ENCODE results near the gene TBC1D10B. TPM values are rescaled to one million over a fixed set of nuclear protein-coding genes. Genes with fewer than 3 reads are reported as not detected.

TBC1D10B gene, protein sequence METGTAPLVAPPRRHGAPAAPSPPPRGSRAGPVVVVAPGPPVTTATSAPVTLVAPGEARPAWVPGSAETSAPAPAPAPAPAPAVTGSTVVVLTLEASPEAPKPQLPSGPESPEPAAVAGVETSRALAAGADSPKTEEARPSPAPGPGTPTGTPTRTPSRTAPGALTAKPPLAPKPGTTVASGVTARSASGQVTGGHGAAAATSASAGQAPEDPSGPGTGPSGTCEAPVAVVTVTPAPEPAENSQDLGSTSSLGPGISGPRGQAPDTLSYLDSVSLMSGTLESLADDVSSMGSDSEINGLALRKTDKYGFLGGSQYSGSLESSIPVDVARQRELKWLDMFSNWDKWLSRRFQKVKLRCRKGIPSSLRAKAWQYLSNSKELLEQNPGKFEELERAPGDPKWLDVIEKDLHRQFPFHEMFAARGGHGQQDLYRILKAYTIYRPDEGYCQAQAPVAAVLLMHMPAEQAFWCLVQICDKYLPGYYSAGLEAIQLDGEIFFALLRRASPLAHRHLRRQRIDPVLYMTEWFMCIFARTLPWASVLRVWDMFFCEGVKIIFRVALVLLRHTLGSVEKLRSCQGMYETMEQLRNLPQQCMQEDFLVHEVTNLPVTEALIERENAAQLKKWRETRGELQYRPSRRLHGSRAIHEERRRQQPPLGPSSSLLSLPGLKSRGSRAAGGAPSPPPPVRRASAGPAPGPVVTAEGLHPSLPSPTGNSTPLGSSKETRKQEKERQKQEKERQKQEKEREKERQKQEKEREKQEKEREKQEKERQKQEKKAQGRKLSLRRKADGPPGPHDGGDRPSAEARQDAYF
- 26.9 and 46.8 TPM in 2 replicates for total RNA-seq

DNA sequence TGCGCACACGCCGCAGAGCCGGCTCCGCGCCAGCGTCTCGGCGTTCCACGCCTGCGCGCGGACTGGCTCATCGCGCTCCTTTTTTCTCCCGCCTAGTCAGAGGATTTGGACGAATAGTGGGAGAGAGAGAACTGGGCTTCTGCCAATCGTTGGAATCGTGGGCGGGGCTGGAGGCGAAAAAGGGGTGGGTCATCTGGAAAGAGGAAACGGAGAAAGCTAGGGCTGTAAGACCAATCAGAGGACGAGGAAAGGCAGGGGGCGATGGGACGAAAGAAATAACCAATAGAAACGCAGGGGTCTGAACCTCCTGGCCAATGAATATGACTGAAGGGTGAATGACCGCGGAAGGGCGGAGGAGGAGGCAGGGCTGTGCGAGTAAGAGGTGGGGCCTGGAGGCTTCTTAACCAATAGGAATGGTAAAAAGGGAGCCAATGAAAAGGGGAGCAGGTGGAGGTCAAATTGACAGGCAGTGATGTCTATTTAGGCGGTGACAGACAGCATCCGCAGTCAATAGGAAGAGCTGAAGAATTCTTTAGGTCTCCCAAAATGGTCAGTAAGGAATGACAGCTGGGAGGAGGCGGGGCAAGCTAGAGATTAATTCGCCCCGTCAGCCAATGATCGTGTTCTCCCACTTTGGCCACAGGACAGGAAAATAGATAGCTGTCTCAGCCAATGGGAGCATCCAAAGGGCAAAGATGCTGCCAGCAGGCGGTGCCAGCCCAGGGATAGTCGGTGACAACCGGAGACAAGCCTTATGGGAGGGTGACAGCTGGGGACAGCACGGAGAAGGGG is at the start of gene TBC1D10B:
TSS of gene TBC1D10B (minus strand) at position 39 of the 792 bp plus-strand sequence. CDS start 311 bp downstream, outside the sequence.
- peak; percentile 100 for DNase-seq (ENCODE audit: low read depth)

DNA sequence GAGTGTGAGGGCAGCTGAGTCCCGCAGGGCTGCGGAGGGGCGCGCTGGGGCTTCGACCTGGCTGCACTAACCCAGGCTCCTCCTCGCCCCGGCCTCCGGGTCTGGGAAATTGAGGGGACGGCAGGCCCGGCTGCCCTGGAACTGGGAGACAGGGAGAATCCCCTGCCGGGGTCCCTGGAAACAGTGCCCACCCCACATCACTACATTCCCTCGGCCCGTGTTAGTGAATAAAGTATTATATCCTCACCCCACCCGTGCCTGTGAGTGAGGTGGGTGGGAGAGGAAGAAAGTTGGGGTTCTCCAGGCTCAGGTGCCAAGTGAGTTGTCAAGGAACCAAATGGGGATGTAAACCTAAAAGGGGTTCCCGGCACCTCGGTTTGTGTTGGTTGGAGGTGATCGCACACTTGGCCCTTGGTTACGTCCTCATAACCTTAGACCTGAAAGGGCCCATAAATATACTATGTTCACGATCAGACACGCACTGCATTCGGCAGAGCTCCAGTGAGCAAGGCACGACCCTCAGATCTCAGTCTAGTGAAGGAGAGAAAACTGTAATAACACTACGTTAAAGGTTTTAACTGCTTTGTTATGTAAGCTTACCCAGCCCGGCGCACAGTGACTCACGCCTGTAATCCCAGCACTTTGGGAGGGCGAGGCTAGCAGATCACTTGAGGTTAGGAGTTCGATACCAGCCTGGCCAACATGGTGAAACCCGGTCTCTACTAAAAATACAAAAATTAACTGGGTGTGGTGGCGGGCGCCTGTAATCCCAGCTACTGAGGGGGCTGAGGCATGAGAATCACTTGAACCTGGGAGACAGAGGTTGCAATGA is 48.3 kb upstream of the TBC1D10B start:
- DNase-seq (ENCODE audit: low read depth) = no peak

DNA sequence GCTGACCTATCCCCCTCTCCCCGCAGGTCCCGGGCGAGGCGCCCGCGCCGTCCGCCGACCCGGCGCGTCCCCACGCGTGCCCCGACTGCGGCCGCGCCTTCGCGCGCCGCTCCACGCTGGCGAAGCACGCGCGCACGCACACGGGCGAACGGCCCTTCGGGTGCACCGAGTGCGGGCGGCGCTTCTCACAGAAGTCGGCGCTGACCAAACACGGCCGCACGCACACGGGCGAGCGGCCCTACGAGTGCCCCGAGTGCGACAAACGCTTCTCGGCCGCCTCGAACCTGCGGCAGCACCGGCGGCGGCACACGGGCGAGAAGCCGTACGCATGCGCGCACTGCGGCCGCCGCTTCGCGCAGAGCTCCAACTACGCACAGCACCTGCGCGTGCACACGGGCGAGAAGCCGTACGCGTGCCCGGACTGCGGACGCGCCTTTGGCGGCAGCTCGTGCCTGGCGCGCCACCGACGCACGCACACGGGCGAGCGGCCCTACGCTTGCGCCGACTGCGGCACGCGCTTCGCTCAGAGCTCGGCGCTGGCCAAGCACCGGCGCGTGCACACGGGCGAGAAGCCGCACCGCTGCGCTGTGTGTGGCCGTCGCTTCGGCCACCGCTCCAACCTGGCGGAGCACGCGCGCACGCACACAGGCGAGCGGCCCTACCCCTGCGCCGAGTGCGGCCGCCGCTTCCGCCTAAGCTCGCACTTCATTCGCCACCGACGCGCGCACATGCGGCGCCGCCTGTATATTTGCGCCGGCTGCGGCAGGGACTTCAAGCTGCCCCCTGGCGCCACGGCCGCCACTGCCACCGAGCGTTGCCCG is 47.4 kb upstream of the TBC1D10B start:
- DNase-seq (ENCODE audit: low read depth) = peak; percentile 60

DNA sequence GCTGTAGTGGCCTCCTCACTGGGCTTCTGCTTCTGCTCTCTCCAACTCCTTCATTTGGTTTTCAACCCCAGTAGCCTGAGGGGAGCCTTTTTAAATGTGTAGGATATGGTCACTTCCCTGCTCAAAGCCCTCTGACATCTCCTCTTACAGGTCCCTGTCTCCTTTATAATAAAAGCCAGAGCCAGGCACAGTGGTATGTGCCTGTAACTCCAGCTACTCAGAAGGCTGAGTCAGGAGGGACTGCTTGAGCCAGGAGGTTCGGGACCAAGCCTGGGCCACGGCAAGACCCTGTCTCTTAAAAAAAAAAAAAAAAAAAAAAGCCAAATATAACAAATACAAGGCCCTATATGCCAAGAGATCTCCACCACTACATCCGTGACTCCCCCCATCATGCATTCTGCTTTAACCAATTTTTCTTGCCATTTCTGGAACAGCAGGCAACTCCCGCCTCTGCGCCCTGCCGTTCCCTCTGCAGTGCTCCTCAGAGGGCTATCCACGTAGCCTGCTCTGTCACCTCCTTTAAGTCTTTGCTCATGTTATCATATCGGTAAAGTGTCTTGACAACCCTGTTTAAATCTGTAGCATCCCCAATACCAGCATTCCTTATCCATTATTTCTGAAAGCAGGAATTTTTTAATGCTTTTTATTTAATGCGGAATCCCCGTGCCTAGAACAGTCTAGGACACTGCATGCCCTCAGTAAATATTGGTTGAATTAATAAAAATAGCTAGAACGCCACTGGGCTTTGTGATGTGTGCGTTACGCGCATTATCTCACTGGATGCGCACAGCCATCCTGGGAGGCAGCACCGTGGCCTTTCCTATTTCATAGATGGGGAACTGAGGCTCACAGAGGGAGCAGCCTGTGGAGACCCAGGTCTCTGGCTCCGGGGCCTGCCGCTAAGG is 46.6 kb upstream of the TBC1D10B start:
- DNase-seq (ENCODE audit: low read depth) = no peak

DNA sequence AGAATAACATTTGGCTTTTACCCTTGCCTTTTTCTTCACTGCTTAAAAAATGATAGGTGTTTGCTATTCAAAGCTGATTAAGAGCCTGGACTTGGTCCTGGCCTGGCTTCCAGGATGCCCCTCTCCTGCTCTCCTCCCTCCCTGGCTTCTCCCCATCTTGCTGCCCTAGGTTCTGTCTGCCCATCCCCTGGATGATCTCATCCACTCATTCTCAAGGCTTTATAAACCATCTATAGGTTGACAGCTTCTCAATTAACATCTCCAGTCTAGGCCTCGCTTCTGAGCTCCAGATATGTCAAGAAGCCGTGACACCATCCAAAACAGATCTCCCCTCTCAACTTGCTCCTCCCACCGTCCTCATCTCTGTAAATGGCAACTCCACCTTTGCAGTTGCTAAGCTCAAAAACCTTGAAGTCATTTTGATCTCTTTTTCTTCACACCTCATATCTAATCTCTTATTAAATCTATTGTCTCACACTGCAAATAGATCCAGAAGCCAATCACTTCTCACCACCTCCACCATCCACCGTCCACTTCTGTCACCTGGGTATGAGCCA is 45.8 kb upstream of the TBC1D10B start:
- DNase-seq (ENCODE audit: low read depth) = no peak

DNA sequence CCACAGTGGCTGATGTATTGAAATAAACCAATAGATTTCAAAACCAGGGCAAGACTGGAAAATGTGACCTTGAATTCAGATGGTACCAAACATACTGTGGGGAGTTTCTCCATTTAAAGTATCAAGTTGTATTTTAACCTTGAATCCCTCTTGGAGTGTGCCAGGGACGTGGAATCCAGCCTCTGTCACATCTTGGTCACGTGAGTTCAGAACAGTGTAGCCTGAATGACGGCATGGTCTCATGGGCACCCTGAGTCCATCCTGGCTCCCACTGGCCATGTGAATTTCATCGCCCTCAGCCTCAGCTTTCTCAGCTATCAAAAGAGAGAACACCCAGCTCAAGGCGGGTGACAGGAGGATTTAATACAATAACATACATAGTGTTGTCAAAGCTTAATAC is 43.9 kb upstream of the TBC1D10B start:
- DNase-seq (ENCODE audit: low read depth) = no peak

DNA sequence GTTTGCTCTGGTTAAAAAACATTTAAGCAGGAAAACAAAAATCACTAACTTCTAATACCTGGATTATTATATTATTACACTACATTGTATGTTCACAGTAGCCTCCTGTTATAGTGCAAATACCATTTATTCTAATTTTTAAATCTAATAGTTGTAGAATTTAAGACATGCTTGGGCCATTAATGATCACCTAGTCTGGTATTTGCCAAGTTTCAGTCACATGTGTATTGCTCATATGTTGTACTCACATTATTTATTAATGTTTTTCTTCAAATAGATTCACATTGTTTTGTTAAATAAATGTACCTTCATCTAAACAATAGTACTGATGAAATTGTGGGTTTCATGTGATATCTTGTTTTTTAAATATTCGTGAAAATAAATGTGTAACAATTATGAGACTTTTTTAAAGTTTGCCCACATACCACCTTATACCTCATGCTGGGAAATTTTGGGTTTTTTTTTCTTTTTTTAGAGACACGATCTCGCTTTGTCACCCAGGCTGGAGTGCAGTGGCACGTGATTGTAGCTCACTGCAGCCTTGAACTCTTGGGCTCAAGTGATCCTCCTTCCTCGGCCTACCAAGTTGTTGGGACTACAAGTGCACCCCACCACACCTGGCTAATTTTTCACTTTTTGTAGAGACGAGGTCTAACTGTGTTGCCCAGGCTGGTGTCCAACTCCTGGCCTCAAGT is 43.0 kb upstream of the TBC1D10B start:
- peak; percentile 89 for DNase-seq (ENCODE audit: low read depth)

DNA sequence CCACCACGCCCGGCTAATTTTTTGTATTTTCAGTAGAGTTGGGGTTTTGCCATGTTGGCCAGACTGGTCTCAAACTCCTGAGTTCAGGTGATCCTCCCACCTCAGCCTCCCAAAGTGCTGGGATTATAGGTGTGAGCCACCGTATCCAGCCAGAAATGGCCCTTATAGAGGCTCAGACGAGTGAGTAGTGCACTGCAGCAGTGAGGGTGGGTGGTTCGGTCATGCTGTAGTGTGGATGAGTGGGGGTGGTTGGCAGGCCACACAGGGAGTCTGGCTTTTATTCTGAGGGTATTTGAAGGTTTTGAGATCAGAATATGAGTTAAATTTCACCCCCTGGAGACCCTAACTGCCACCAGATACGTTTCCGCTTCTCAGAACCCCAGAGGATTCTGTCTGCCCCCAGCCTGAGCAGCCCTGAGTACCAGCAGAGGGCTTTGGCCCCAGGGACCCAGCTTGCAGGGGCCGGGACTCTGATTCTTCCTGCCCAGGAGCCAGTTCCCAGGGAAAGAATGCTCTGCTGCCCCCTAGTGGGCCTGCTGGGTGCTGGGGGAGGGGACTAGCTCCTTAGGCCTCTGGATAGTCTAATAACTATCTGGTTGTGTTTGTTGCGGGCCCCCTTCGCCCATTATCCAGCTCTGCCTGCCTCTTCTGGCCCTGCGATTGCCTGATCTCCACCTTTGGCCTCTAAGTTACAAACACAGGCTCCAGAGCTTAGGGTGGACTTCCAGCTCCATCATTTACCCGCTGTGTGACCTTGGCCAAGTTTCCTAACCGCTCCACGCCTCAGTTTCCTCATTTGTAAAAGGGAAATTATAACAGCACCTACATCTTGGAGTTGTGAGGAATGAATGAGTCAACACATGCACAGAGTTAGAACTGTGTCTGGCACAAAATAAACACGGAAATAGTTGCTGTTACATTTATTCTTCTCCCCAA is 39.1 kb upstream of the TBC1D10B start:
- DNase-seq (ENCODE audit: low read depth) = peak; percentile 66

DNA sequence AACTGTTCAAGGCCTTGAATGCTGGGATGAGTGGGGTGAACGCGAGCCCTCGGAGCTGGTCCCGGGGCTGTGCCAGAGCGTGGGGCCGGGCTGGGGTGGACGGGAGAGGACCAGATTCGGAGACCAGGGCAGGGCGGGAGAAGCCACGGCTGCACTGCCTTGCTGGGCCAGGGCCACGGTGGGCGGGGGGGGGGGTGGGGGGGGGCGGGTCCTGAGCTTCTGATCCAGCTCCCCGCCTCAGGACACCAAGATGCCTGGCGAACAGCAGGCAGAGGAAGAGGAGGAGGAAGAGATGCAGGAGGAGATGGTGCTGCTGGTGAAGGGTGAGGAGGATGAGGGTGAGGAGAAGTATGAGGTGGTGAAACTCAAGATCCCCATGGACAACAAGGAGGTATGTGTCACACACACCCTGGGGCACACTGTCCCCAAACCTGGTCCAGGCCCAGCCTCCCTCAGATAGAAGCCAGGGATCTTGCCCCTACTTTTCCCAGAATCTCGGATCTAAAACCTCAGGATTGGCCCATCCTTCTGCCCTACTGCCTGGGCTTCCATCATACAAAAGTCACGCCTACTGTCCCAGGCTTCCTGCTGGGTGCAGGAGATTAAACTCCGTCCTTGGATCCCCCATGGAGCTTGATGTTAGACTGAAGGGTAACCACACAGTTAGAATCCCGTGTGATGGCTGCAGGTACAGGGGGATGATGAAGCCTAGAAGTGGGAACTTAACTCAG is 37.7 kb upstream of the TBC1D10B start:
- no peak for DNase-seq (ENCODE audit: low read depth)

DNA sequence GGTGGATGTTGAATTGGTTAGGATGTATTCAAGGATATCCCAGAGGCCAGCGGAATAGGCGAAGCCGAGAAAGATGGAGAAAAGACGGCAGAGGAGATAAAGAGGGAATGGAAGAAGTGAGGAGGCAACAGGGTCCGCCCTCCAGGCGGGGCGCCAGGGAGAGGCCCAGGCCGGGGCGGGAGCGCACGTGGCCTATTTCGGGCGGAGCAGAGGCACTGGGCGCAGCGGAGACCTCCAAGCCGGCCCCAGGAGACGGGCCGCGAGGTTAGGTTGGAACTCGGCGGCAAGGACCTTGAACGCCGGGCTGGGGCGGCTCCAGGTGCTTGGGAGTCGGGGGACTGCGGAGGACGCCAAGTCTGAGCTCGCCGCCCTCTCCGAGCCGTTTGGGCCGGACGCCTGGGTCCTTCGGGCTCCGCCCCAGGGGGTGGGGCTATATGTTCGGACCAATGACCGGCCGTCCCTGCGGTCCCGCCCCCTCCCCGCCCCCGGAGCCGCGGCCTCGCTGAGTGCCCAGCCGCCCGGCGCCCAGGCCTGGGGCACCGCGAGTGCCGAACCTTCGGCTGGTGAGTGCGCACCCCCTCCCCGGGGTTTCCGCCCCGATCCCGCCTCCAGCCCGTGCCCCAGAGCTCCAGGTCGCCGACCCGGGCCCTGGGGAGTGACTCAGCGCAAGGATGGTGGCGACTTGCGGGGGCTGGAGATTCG is 37.0 kb upstream of the TBC1D10B start, which contains the start of gene ZNF771:
TSS of gene ZNF771 (plus strand) at position 505 of the 702 bp plus-strand sequence. CDS start 448 bp downstream, outside the sequence.
- DNase-seq (ENCODE audit: low read depth) = peak; percentile 57

DNA sequence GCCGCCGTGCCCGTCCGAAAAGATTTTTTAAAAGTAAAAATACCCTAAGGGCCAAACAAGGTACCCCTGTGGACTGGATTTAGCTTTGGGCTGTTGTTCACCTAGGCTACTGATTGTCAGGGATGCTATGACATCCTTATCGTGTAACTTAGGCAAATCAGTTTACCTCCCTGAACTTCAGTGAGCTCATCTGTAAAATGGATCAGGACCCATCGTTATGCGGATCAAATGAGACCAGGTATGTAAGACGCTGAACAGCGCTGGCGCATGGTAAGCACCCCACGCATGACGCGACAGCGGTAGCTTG is 36.5 kb upstream of the TBC1D10B start:
- no peak for DNase-seq (ENCODE audit: low read depth)

DNA sequence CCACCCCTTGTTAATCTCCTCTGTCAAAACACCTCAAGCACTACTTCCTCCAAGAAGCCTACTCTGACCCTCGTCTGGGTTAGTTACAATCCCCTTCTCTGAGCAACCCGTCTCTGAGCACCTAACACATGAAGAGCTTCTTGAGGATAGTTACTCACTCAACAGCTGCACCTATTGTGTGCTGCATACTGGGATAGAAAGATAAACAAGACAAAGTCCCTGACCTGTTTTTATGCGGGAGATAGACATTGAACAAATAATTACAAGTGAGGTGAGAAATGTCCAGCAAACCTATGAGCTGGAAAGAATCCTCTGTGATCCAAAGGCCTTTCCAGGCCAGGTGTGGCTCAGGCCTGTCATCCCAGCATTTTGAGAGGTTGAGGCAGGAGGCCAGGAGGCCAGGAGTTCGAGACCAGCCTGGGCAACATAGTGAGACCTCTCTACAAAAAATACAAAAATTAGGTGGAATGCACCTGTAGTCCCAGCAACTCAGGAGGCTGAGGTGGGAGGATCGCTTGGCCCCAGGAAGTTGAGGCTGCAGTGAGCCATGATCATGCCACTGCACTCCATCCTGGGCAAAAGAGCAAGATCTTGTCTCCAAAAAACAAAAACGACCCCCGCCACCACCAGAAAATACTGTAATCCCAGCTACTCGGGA is 31.6 kb upstream of the TBC1D10B start:
- DNase-seq (ENCODE audit: low read depth) = no peak

DNA sequence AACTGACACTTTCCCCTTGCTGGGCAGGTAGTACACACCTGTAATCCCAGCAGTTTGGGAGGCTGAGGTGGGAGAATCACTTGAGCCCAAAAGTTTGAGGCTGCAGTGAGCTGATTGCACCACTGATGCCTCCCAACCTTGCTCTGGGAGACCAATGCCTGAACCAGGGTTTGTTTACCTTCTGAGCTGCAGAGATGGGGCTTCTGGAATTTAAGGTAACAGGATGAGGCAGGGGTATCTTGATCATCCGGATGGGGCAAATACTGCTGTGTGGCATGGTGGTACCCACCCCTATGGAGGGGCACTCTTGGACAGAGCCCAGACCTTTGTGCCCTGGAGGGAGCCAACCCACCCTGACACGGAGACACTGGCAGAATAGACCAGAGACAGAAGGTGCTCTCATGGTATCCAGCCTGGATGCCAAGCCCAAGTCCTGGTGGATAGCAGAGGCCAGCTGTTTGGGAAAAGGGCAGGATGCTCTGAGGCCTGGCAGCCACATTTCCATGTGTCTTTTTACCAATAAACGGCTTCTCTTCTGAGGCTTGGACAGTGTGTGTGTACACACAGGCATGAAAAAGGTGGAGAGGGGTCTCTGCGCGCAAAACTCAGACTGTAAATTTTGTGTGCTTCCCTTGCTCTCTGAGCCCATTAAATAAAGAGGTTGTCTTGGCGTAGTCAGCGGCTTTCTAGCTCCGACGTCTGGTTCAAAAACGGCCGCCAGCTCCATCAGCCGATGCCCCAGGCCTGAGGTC is 29.3 kb upstream of the TBC1D10B start:
- no peak for DNase-seq (ENCODE audit: low read depth)

DNA sequence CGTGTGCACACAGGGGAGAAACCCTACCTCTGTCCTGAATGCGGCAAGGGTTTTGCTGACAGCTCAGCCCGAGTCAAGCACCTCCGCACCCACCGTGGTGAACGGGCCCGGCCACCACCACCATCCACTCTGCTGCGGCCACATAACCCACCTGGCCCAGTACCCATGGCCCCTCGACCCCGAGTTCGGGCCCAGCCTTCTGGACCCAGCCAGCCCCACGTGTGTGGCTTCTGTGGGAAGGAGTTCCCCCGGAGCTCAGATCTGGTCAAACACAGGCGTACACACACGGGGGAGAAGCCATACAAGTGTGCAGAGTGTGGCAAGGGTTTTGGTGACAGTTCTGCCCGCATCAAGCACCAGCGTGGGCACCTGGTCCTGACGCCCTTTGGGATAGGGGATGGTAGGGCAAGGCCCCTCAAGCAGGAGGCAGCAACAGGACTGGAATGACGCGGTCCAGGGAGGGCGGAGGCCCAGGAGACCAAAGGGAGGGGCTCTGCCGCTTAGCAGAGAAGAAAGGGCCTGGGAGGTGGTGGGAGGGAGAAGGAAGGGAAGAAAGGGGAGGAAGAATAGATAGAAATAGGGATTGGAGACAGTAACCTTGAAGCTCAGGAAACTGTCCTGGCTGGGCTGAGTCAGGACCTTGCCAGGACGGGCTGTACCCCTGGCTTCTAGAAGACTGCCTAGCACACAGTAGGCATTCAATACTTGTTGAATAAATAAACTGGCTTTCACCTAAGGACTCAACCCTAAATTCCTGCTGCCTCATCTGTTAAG is 28.6 kb upstream of the TBC1D10B start:
- DNase-seq (ENCODE audit: low read depth) = no peak
